NCI-H146 treated with DMSO at 0.1 percent for 48 hours (cell line): ENCODE data around the gene CEP128.

Experiments used
- DNase-seq: peaks from one replicate; lab custom pipeline; 2025; ENCODE audit not compliant: unreplicated experiment; lab: John Stamatoyannopoulos, UW

The CEP128 gene

GRCh38 chr14:80564051-80564450 lies 377.5 kb downstream of the CEP128 start:
- no peak for DNase-seq

GRCh38 chr14:80560800-80561657 lies 380.5 kb downstream of the CEP128 start:
- no peak for DNase-seq

- DNase-seq, result no peak
Measured at GRCh38 chr14:80554139-80554538, 387.4 kb downstream of the CEP128 start.

- no peak for DNase-seq
Measured at GRCh38 chr14:80549141-80549540, 392.4 kb downstream of the CEP128 start.

- no peak for DNase-seq
Measured at GRCh38 chr14:80545935-80546854, 395.3 kb downstream of the CEP128 start.

- no peak for DNase-seq
Measured at GRCh38 chr14:80544366-80544765, 397.2 kb downstream of the CEP128 start.

GRCh38 chr14:80543211-80543610 lies 398.3 kb downstream of the CEP128 start:
- DNase-seq, result no peak

GRCh38 chr14:80538633-80539375 lies 402.7 kb downstream of the CEP128 start:
- no peak for DNase-seq

GRCh38 chr14:80537626-80538025 lies 403.9 kb downstream of the CEP128 start:
- no peak for DNase-seq

GRCh38 chr14:80536456-80536855 lies 405.1 kb downstream of the CEP128 start:
- DNase-seq, result no peak

GRCh38 chr14:80535171-80535570 lies 406.4 kb downstream of the CEP128 start:
- DNase-seq, result no peak

GRCh38 chr14:80523518-80524117 lies 417.9 kb downstream of the CEP128 start:
- no peak for DNase-seq

GRCh38 chr14:80522936-80523335 lies 418.6 kb downstream of the CEP128 start:
- DNase-seq, result no peak

- DNase-seq, result no peak
Measured at GRCh38 chr14:80522411-80522810, 419.1 kb downstream of the CEP128 start.

- no peak for DNase-seq
Measured at GRCh38 chr14:80521456-80521855, 420.1 kb downstream of the CEP128 start.

GRCh38 chr14:80519002-80519401 lies 422.5 kb downstream of the CEP128 start:
- no peak for DNase-seq

- DNase-seq, result no peak
Measured at GRCh38 chr14:80518173-80518572, 423.4 kb downstream of the CEP128 start.

- DNase-seq, result no peak
Measured at GRCh38 chr14:80507292-80507869, 434.2 kb downstream of the CEP128 start.

GRCh38 chr14:80504781-80505180 lies 436.8 kb downstream of the CEP128 start:
- no peak for DNase-seq

GRCh38 chr14:80498533-80498932 lies 443.0 kb downstream of the CEP128 start:
- DNase-seq, result no peak
